Stimulated activated CD8-positive, alpha-beta memory T cell treated with anti-CD3 and anti-CD28 coated beads, Interleukin-12 subunit alpha, Interleukin-12 subunit beta, amount 100 ng/mL, for 24 hours (primary cell): Measurements from ENCODE around the gene TJAP1.

Experiments used
- DNase-seq: peaks from one replicate; pipeline ENCODE4 v3.0.0-alpha.2; 2020; ENCODE audit errors: extremely low read depth

The TJAP1 gene

GRCh38 chr6:43504756-43505593 is 27.6 kb downstream of the TJAP1 start:
- DNase-seq, result no peak

- no peak for DNase-seq
Measured at GRCh38 chr6:43505718-43506117, 28.3 kb downstream of the TJAP1 start.

GRCh38 chr6:43506171-43506570 is 28.8 kb downstream of the TJAP1 start:
- DNase-seq, result no peak

- peak; percentile 51 for DNase-seq
Measured at GRCh38 chr6:43506667-43507471, 29.5 kb downstream of the TJAP1 start.

GRCh38 chr6:43508481-43509141 is 31.2 kb downstream of the TJAP1 start:
- no peak for DNase-seq

- DNase-seq, result no peak
Measured at GRCh38 chr6:43509142-43509983, 32.0 kb downstream of the TJAP1 start.

GRCh38 chr6:43509984-43510826 is 32.8 kb downstream of the TJAP1 start, which contains the start of gene LRRC73:
TSS of gene LRRC73 (minus strand) at chr6:43510346. CDS start at chr6:43509785, 561 bp downstream.
- peak; percentile 49 for DNase-seq

GRCh38 chr6:43510827-43511163 is 33.4 kb downstream of the TJAP1 start:
- no peak for DNase-seq

GRCh38 chr6:43511824-43512415 is 34.5 kb downstream of the TJAP1 start:
- DNase-seq, result no peak

- DNase-seq, result no peak
Measured at GRCh38 chr6:43515808-43516207, 38.4 kb downstream of the TJAP1 start.

GRCh38 chr6:43516367-43516696 is 39.0 kb downstream of the TJAP1 start:
- no peak for DNase-seq

- peak; percentile 94 for DNase-seq
Measured at GRCh38 chr6:43516697-43517504, 39.5 kb downstream of the TJAP1 start, which contains the start of the genes POLR1C and YIPF3. TSS of gene POLR1C (plus strand) at chr6:43517089. CDS start at chr6:43517110, 21 bp downstream. TSS of gene YIPF3 (minus strand) at chr6:43516926. CDS start at chr6:43516807, 119 bp downstream.

GRCh38 chr6:43517505-43518357 is 40.4 kb downstream of the TJAP1 start:
- no peak for DNase-seq

- no peak for DNase-seq
Measured at GRCh38 chr6:43520097-43520496, 42.7 kb downstream of the TJAP1 start.

GRCh38 chr6:43521836-43522235 is 44.5 kb downstream of the TJAP1 start:
- DNase-seq, result no peak

- DNase-seq, result no peak
Measured at GRCh38 chr6:43522547-43523261, 45.3 kb downstream of the TJAP1 start.

- DNase-seq, result no peak
Measured at GRCh38 chr6:43523284-43523683, 45.9 kb downstream of the TJAP1 start.
